K562 (cell line): ENCODE results near the gene MNDA. TPM values are rescaled to one million over a fixed set of nuclear protein-coding genes. Genes with fewer than 3 reads are reported as not detected.

Source experiments
- CSDE1 ChIP-seq, 2 experiments: fragments of 450-650 bp; IDR thresholded peaks; 2 replicates each; pipeline ENCODE4 v1.6.1; 2016; ENCODE audit warnings: mild to moderate bottlenecking in 1 of 2
- EGR1 ChIP-seq: fragments of 450-650 bp; conservative IDR thresholded peaks from 2 replicates; pipeline ENCODE4 v1.6.1; 2017; ENCODE audit warnings: mild to moderate bottlenecking
- FOXJ3 ChIP-seq: sonication (generic); formaldehyde crosslinking; IDR thresholded peaks from 2 replicates; pipeline ENCODE4 v1.4.0; 2020; ENCODE audit warnings: mild to moderate bottlenecking, missing genetic modification reagents
- FOXM1 ChIP-seq, 2 experiments: fragments of 450-650 bp in 1 of 2; sonication (generic) in 1 of 2; formaldehyde crosslinking in 1 of 2; IDR thresholded peaks; 2 replicates each; pipeline versions ENCODE4 v1.6.1 to v1.9.0; 2017 to 2022; ENCODE audit warnings: low read depth in 2 of 2, mild to moderate bottlenecking in 2 of 2, missing genetic modification reagents in 1 of 2, moderate library complexity in 1 of 2
- LCOR ChIP-seq: sonication (generic); formaldehyde crosslinking; IDR thresholded peaks from 2 replicates; pipeline ENCODE4 v1.8.0; 2022; ENCODE audit warnings: mild to moderate bottlenecking, missing genetic modification reagents
- PTBP1 ChIP-seq: fragments of 200-400 bp; formaldehyde crosslinking; IDR thresholded peaks from 2 replicates; pipeline ENCODE4 v1.6.1; 2017; ENCODE audit warnings: low read depth, low read length
- SIN3B ChIP-seq: fragments of 450-650 bp; IDR thresholded peaks from 2 replicates; pipeline ENCODE4 v1.6.1; 2017; ENCODE audit warnings: low read depth, mild to moderate bottlenecking, moderate library complexity
- SMAD2 ChIP-seq: fragments of 150-350 bp; IDR thresholded peaks from 2 replicates; pipeline ENCODE4 v1.6.1; 2014; ENCODE audit warnings: low read depth, mild to moderate bottlenecking, low read length
- TAL1 ChIP-seq: fragments of 450-650 bp; IDR thresholded peaks from 2 replicates; pipeline ENCODE4 v1.6.1; 2016; ENCODE audit warnings: mild to moderate bottlenecking
- TCF3 ChIP-seq: sonication (generic); formaldehyde crosslinking; IDR thresholded peaks from 2 replicates; pipeline ENCODE4 v1.4.0; 2020; ENCODE audit warnings: mild to moderate bottlenecking, missing genetic modification reagents
- XRCC5 ChIP-seq: fragments of 200-400 bp; formaldehyde crosslinking; IDR thresholded peaks from 2 replicates; pipeline ENCODE4 v1.6.1; 2017; ENCODE audit warnings: low read depth, mild to moderate bottlenecking, low read length
- polyA plus RNA-seq, 8 experiments: library from polyadenylated mRNA; depleted of rRNA in 4 of 8; stranded (reverse) in 5 of 8; unstranded in 3 of 8; fragments of >200 nt; fragmentation: Nextera tagmentation in 2 of 8; fragmentation: Illumina TruSeq in 1 of 8; extraction: Ambion mirVana in 2 of 8; extraction: Trizol in 1 of 8; gene quantifications; 2 replicates each; pipeline versions ENCODE4 v1.2.1 to v1.2.3, GENCODE V29; 2011 to 2014; ENCODE audit warnings: inconsistent platforms in 1 of 8, missing spikeins in 1 of 8
- total RNA-seq, 7 experiments: library from RNA; depleted of rRNA in 6 of 7; stranded (reverse); fragments of >200 nt in 6 of 7; fragmentation: Illumina TruSeq in 2 of 7; extraction: Trizol in 2 of 7; gene quantifications; 2 replicates each; pipeline versions ENCODE4 v1.2.1 to v1.2.3, GENCODE V29; 2011 to 2021; ENCODE audit warnings: low replicate concordance in 1 of 7
- TF ChIP-seq, protein P1 (sequence below): fragments of 250-450 bp; sonication (Bioruptor Pico); IDR thresholded peaks from 2 replicates; pipeline ENCODE4 v1.8.0; 2022; ENCODE audit warnings: inconsistent platforms, mild to moderate bottlenecking, moderate library complexity, borderline replicate concordance
- TF ChIP-seq, protein P2 (sequence below): conservative IDR thresholded peaks from 2 replicates; pipeline ENCODE4 v1.6.1; 2011; ENCODE audit warnings: low read depth, mild to moderate bottlenecking, low read length; ENCODE audit not compliant: control insufficient read depth
- TF ChIP-seq, protein P3 (sequence below), 2 experiments: fragments of 450-650 bp in 1 of 2; sonication (generic) in 1 of 2; formaldehyde crosslinking in 1 of 2; IDR thresholded peaks; 2 replicates each; pipeline versions ENCODE4 v1.7.1 to v1.9.0; 2016 to 2022; ENCODE audit warnings: inconsistent platforms in 1 of 2, mild to moderate bottlenecking in 1 of 2, missing genetic modification reagents in 1 of 2

Gene MNDA
- total and polyA plus RNA-seq, 9 of the 15 experiments (the other 6 are each of a cell fraction or from before 2014, with no cell fraction given) = 0.08 to 0.14 (median 0.09) TPM; not detected in 6

DNA sequence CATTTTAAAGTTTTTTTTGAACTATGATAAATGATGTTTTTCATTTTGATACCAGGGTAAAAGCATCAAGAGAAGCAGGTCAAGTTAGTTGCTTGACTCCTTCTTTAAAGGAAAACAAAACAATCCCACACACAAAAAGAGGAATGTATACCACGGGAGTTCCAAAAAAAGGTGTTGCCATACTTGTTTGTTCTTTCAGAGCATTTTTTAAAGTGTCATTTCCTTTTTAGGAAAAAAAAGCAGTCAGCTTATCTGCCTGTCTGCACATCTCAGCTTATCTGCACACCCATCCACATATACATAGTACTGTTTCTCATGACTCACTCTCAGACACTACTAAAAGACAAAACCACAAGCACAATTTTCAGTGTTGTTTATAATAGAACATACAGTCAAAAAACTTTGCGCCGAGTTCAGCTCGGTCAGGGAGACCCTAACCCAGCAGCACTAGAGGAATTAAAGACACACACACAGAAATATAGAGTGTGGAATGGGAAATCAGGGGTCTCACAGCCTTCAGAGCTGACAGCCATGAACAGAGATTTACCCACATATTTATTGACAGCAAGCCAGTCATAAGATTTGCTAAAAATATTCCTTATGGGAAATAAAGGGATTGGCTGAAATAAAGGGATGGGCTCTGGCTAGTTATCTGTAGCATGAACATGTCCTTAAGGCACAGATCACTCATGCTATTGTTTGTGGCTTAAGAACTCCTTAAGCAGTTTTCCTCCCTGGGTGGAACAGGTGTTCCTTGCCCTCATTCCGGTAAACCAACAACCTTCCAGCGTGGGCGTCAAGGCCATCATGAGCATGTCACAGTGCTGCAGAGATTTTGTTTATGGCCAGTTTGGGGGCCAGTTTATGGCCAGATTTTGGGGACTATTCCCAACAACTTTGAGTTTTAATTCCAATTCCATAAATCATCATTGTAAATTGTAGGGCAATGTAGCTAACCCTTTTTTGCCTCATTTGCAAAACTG, 11.4 kb upstream of the MNDA start (continued):
- TF ChIP-seq LCOR (peak; percentile 61; the same call in 1 of the 2 replicates), FOXM1 (IDR thresholded peaks at IDR 0.05; ENCODE audit: low read depth) (peak; percentile 88), FOXM1 (CRISPR knock-in tag; IDR thresholded peaks at IDR 0.05; ENCODE audit: low read depth) (no peak), SMAD2 (no peak), SIN3B (no peak), TAL1 (peak; percentile 91), TCF3 (CRISPR knock-in tag) (peak; percentile 90), XRCC5 (no peak), FOXJ3 (no peak), PTBP1 (no peak), EGR1 (peak; percentile 83), CSDE1 (IDR thresholded peaks at IDR 0.05) (no peak)
- TF ChIP-seq, protein P1, sequence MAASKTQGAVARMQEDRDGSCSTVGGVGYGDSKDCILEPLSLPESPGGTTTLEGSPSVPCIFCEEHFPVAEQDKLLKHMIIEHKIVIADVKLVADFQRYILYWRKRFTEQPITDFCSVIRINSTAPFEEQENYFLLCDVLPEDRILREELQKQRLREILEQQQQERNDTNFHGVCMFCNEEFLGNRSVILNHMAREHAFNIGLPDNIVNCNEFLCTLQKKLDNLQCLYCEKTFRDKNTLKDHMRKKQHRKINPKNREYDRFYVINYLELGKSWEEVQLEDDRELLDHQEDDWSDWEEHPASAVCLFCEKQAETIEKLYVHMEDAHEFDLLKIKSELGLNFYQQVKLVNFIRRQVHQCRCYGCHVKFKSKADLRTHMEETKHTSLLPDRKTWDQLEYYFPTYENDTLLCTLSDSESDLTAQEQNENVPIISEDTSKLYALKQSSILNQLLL (CRISPR knock-in tag) = no peak
- TF ChIP-seq, protein P2, sequence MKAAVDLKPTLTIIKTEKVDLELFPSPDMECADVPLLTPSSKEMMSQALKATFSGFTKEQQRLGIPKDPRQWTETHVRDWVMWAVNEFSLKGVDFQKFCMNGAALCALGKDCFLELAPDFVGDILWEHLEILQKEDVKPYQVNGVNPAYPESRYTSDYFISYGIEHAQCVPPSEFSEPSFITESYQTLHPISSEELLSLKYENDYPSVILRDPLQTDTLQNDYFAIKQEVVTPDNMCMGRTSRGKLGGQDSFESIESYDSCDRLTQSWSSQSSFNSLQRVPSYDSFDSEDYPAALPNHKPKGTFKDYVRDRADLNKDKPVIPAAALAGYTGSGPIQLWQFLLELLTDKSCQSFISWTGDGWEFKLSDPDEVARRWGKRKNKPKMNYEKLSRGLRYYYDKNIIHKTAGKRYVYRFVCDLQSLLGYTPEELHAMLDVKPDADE = no peak
- TF ChIP-seq, protein P3, sequence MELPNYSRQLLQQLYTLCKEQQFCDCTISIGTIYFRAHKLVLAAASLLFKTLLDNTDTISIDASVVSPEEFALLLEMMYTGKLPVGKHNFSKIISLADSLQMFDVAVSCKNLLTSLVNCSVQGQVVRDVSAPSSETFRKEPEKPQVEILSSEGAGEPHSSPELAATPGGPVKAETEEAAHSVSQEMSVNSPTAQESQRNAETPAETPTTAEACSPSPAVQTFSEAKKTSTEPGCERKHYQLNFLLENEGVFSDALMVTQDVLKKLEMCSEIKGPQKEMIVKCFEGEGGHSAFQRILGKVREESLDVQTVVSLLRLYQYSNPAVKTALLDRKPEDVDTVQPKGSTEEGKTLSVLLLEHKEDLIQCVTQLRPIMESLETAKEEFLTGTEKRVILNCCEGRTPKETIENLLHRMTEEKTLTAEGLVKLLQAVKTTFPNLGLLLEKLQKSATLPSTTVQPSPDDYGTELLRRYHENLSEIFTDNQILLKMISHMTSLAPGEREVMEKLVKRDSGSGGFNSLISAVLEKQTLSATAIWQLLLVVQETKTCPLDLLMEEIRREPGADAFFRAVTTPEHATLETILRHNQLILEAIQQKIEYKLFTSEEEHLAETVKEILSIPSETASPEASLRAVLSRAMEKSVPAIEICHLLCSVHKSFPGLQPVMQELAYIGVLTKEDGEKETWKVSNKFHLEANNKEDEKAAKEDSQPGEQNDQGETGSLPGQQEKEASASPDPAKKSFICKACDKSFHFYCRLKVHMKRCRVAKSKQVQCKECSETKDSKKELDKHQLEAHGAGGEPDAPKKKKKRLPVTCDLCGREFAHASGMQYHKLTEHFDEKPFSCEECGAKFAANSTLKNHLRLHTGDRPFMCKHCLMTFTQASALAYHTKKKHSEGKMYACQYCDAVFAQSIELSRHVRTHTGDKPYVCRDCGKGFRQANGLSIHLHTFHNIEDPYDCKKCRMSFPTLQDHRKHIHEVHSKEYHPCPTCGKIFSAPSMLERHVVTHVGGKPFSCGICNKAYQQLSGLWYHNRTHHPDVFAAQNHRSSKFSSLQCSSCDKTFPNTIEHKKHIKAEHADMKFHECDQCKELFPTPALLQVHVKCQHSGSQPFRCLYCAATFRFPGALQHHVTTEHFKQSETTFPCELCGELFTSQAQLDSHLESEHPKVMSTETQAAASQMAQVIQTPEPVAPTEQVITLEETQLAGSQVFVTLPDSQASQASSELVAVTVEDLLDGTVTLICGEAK (IDR thresholded peaks at IDR 0.05) = no peak
- TF ChIP-seq, protein P3 (CRISPR knock-in tag; IDR thresholded peaks at IDR 0.05) = no peak
